GM19452 (cell line): ENCODE results near the gene IRF1.
"Not testable (repeated sequence)": the region's sequence is repeated elsewhere in the genome, so short reads cannot be mapped to it uniquely, and the experiment has no call there.

Experiments used
- ATAC-seq: cut with Tn5 transposase; IDR thresholded peaks from one replicate; pipeline ENCODE4 v1.9.1; 2021; ENCODE audit not compliant: unreplicated experiment

Gene IRF1

GRCh38 chr5:132487841-132488555 lies 2.6 kb downstream of the IRF1 start:
- no peak for ATAC-seq

GRCh38 chr5:132487095-132487428 lies 3.5 kb downstream of the IRF1 start:
- ATAC-seq = no peak

- ATAC-seq = no peak
Observed at GRCh38 chr5:132486318-132487094, 4.1 kb downstream of the IRF1 start.

GRCh38 chr5:132485641-132486317 lies 4.8 kb downstream of the IRF1 start:
- no peak for ATAC-seq

- not testable (repeated sequence) for ATAC-seq
Observed at GRCh38 chr5:132484876-132485640, 5.5 kb downstream of the IRF1 start.

- ATAC-seq = no peak
Observed at GRCh38 chr5:132484391-132484725, 6.2 kb downstream of the IRF1 start.

- ATAC-seq = no peak
Observed at GRCh38 chr5:132483661-132484390, 6.7 kb downstream of the IRF1 start.

- ATAC-seq = no peak
Observed at GRCh38 chr5:132483101-132483500, 7.5 kb downstream of the IRF1 start.

- ATAC-seq = no peak
Observed at GRCh38 chr5:132481596-132482211, 8.9 kb downstream of the IRF1 start.

GRCh38 chr5:132480893-132481595 lies 9.5 kb downstream of the IRF1 start:
- ATAC-seq = no peak

GRCh38 chr5:132480546-132480892 lies 10.1 kb downstream of the IRF1 start:
- ATAC-seq = no peak

GRCh38 chr5:132480042-132480441 lies 10.5 kb downstream of the IRF1 start:
- ATAC-seq = no peak

GRCh38 chr5:132479111-132479951 lies 11.2 kb downstream of the IRF1 start:
- peak; percentile 58 for ATAC-seq

- no peak for ATAC-seq
Observed at GRCh38 chr5:132478366-132478871, 12.2 kb downstream of the IRF1 start.

- no peak for ATAC-seq
Observed at GRCh38 chr5:132477784-132478365, 12.7 kb downstream of the IRF1 start.

GRCh38 chr5:132476876-132477781 lies 13.4 kb downstream of the IRF1 start:
- ATAC-seq = no peak
